ENCODE data around the gene CAMKMT.

The CAMKMT gene

DNA sequence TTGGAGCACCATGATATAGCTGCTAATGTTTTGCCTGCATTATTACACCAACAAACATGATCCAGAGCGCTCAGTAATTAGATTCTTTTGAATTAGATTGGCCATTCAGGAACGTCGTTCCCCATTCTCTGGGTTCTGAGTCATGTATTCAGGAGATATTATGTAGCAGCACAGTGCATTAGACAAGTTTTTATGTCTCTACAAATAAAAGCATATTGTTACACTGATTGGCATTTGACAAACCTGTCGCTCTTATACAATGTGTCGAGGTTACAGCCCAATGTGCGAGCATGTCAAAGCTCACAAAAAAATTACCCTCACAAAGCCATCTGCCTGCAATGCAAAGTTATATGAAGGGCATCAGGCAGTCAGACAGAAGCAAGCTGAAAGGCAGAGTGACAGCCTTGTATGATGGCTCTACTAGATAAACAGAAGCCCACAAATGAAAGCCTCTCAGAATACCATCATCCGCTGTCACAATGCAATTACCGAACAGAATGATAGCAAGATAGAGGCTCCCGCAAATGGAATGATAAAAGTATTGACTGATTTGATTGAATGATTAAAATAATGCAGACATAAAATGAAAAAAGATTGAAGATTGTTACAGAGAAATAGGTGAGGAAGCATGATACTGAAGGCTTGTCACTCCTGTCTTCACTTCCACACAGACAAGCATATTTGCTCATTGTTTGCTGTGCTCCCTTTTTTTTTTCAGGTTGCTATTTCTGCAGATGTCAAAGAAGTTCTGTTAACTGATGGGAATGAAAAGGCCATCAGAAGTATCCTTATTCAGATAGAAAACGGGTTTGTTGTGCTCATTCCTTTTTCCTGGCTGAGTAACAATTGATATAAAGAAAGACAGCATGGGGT, 345.2 kb downstream of the CAMKMT start:
- no peak for DNase-seq

- DNase-seq: no peak
Measured at GRCh38 chr2:44707945-44708660, 346.4 kb downstream of the CAMKMT start.

GRCh38 chr2:44708661-44709000, 346.9 kb downstream of the CAMKMT start:
- no peak for DNase-seq

DNA sequence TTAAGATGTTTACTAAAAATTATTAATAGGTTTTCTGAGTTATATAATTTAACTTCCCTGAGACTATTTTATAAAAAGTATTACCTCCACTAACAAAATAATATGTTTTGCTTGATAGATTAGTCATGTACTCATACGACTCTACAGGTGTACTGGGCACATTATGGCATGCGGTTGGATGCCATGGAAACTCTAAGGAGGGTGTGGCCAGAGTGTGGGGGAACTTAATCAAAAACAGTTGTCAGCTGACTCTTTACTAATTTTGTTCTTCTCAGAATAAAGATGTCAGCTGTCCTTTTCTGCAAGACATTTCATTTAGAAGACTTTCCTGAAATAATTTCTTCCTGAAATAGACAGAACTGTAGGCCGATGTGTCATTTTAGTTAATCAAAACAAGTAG, 351.4 kb downstream of the CAMKMT start:
- DNase-seq: peak; percentile 64

- DNase-seq: no peak
Measured at GRCh38 chr2:44715671-44716081, 353.9 kb downstream of the CAMKMT start.

DNA sequence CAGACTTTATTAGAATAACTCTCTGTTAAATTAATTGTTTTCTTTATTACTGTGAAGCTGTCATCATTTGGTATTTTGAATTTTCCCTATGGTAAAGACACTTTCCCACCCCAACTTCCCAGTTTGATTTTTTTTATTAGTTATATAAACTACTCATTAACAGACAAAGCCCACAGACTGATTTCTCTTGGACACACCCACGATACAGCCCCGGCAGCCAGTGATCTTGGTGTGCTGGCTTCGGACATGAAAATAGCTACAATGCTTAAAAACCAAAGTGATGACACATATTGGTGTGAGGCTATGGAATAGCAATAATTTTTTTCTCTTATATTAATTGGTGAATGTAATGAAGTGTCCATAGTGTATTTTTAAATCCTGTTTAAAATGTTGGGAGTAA, 354.4 kb downstream of the CAMKMT start:
- no peak for DNase-seq

GRCh38 chr2:44718431-44718830, 356.7 kb downstream of the CAMKMT start:
- no peak for DNase-seq

GRCh38 chr2:44719562-44719961, 357.8 kb downstream of the CAMKMT start:
- DNase-seq: no peak

GRCh38 chr2:44722026-44722625, 360.4 kb downstream of the CAMKMT start:
- no peak for DNase-seq

DNA sequence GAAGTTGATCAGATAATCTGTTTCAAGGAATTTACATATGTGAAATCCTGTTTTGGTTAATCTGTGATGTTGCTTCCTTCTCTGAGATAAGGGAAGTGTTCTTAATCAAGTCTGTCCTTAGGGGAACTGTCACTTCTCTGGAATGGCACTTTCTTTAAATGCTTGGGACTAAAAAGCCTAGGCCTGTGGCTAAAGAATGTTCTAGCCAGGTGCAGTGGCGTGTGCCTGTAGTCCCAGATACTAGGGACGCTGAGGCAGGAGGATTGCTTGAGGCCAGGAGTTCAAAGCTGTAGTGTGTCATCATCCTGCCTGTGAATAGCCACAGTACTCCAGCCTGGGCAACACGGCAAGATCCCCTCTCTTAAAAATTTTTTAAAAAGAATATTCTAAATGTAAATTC, 362.2 kb downstream of the CAMKMT start:
- DNase-seq: no peak

DNA sequence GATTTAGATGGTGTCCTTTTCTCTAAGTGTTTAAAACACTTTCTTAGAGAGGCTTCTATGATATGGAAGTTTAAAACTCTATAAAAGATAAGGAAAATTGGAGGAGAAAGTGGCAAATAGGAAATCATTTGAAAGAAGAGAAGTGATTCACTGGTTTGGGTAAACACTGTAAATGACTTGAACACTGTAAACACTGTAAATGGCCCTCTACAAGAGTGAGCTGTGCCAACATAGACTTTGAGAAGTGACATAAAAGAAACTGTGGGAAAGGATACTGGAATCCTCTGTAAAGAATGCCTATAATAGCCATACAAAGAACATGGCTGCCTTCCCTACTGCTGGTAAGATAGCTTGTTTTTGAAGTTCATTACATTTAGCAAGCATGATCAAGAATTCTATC, 368.8 kb downstream of the CAMKMT start:
- no peak for DNase-seq

DNA sequence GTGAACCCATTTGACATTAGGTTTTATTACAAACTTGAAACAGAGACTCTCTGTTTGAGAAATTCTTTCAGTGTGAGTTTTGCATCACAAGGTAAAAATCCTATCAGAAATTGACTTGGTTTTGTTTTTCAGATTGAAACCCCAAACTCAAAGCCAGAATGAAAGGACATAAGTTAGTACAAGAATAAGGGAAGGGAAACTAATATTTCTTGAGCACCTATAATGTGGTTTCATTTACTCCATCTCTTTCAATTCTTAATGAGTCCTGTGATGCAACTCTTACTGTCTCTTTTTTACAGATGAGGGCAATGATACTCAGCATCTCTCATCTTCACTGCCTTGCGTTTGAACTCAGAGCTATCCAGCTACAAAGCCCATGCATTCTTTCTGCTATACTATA, 369.8 kb downstream of the CAMKMT start:
- DNase-seq: no peak

GRCh38 chr2:44736270-44736942, 374.7 kb downstream of the CAMKMT start:
- no peak for DNase-seq

DNA sequence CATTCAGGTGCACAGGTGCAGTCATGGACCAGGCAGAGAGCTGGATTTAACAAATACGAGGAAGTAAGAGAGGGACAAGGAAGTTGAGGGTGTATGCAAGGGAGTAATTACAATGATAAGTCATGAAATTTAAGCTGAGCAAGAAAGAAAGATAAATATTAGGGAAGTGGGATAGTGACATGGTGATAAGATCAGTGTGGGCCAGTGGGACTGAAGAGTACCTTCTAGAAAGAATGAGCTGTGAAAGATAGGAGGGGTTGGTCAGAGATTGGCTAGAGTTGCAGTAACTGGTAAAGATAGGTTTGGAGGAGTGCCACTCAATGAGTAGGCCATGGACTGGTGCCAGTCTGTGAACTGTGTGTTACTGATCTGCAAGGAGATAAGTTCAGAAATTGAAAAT, 378.9 kb downstream of the CAMKMT start:
- DNase-seq: no peak

- no peak for DNase-seq
Measured at GRCh38 chr2:44741507-44741906, 379.8 kb downstream of the CAMKMT start.

DNA sequence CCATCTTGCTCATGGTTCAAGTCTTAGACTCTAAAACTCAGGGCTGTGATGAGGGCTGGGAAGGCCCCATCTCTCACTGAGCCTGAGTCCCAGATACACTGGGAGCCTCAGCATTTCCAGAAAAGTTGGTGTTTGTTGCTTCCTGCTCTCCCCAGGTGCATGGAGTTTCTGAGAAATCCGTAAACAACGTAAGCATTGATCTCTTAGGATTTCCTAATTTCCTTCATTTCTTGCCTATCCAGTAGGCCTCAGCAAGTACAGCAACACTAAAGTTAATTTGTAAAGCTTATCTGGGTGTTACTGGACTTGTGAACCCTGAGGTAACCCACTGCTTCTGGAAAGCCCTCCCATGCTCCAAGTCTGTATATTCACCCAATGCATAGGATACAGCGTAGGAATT, 380.3 kb downstream of the CAMKMT start:
- no peak for DNase-seq

DNA sequence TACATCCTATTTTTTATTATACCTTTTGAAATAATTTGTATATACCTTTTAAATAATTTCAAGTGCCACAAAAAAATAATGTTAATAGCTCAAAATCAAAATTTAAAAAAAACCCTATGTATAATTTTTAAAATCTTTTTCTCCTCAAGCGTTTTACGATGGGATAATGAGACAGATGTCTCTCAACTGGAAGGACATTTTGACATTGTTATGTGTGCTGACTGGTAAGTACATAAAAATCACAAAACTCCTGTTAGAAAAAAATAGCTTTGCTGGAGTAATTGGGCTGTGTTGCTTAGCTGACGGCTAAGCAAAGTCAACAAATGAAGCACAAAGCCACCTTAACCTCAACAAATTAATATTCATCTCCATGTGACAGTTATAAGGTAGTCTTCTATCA, 381.7 kb downstream of the CAMKMT start:
- DNase-seq: no peak

DNA sequence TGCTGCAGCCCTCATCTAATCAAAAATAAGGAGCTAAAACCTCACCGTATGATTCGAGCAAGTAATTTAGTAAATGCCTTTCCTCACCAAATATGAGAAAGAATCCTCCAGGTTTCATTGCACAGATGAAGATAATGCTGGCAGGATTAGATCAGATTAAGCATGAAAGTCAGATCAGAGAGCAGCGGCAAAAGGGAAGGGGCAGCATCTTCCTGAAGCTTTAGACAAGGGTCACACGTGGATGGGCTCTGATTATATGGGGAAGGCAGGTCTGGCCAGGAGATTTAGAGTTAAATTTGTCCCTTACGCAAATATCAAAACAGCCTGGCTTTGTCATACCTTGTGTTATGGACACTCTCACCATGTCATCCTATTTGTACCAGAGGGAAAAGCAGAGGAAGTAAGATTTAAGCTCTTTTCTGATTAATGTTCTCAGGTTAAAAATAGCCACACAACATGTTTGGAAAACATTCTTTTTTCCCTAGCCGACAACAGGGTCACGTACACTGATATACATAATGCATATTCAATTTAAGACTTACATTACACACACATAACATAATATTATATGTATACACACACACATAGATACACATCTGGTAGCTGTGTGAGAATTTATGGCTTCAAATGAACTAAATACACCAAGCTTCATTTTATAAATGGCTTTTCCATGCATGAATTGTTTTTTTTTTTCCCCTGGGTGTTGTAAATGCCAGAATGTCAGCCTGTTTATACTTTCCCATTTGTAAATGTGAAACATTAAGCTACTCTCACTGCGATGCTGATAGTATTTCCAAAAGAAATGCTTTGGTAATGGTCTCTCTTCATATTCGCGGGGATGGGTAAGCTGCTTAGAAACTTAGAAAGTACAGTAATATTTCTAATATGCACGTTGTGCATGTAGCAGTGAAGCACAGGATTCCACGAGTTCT, 383.5 kb downstream of the CAMKMT start:
- no peak for DNase-seq

- DNase-seq: no peak
Measured at GRCh38 chr2:44745922-44746766, 384.4 kb downstream of the CAMKMT start.

GRCh38 chr2:44746856-44747615, 385.3 kb downstream of the CAMKMT start:
- DNase-seq: no peak

GRCh38 chr2:44747794-44748193, 386.0 kb downstream of the CAMKMT start:
- DNase-seq: no peak
